GM21723 (cell line): Measurements from ENCODE around the gene CCDC134.
"Not testable (repeated sequence)": the region's sequence is repeated elsewhere in the genome, so short reads cannot be mapped to it uniquely, and the experiment has no call there.

Experiments used
- ATAC-seq: cut with Tn5 transposase; IDR thresholded peaks from one replicate; pipeline ENCODE4 v1.9.1; 2021; ENCODE audit warnings: mild to moderate bottlenecking, moderate library complexity; ENCODE audit not compliant: unreplicated experiment

CCDC134 gene

DNA sequence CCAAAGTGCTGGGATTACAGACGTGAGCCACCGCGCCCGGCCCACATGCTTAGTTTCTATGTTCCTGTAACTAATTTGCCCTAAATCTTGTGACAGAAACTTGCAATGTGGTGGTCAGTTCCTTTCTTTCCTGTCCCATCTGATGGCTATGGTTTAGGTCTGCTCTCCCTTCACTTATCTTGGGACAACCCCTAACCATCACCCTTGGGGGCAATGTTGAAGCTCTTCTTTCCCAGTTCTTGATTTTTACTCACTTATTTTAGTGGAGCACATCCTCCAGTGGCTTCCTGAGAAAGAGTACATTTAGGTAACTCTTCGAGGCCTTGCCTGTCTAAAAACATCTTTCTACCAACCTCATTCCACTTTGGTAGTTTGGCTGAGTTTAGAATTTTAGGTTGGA, 39.7 kb downstream of the CCDC134 start:
- ATAC-seq, result no peak

DNA sequence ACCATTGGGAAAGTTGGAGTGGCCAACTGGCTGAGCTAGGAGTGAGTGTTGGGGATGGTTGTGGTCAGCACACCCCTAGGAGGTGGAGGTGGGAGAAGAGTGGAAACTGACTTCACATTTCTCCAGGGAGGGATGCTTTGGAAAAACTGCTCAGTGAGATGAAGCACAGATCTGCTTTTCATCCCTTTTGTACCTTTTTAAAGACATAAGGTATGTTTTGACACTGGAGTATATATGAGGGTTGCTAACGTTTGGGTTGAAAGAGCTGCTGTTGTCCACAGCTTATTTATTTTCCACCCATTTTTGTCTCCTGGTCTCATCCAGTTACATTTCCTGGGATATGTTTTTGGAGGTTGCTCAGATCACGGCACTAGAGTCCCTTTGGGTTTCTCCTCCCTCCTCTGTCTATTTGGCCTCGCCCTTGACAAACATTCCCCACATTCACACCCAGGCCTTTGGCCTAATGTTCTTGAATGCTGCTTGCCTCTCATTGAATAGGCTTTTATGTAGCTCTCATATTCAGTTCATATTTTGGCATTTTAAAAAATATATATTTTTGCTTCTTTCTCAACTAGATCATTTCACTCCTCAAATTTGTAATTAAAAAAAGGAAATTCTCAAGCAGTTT, 40.7 kb downstream of the CCDC134 start:
- ATAC-seq, result no peak

DNA sequence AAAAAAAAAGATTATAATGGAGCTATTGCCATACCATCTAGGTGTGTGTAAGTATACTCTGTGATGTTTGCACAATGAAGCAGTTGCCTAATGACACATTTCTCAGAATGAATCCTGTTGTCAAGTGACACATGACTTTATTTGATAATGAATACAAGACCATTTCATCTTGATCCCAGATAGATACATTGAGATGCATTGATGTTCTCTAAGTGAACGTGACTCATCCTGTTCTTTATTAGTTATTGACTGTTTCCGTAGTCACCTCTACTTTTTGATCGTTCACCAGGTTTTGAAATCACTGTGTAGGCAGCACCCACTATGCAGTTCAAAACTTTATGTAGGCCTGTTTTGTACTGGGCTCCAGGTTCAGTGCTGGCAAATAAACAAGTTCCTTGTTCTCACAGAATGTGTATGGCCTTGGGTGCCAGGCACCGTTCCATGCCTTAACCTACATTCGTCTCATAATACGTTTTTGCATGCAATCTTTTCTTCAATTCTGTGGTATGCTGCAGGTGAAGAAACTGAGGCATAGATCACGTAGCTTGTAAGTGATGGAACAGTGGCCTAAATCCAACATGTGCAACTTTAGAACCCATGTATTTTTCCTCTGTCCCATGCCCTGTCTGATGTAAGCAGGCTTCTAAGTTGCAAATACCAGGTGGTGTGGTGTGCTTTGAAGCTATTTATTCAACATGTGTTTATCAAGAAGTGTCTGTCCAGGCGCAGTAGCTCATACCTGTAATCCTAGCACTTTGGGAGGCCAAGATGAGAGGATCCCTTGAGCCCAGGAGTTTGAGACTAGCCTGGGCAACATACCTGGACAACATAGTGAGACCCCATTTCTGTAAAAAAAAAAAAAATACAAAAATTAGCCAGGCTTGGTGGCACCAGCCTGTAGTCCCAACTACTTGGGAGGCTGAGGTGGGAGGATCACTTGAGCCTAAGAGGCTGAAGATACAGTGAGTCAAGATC, 42.8 kb downstream of the CCDC134 start:
- ATAC-seq, result no peak

DNA sequence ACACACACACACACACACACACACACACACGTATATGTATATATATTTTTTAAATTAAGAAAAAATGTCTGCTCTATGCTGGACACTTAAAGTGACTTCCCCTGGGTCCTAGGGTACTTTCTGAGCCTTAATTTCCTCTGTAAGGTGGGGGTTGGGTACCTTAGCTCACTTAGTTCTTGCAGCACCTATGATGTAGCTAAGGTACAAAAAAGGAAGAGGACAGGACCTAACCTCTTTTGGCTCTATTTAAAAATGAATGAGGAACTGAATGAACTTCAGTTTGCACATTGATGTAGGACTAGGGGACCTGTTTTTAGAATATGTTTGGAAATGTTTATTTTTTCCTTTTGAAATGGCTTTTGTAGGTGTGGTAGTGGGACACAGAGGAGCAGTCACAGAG, 43.6 kb downstream of the CCDC134 start:
- no peak for ATAC-seq

DNA sequence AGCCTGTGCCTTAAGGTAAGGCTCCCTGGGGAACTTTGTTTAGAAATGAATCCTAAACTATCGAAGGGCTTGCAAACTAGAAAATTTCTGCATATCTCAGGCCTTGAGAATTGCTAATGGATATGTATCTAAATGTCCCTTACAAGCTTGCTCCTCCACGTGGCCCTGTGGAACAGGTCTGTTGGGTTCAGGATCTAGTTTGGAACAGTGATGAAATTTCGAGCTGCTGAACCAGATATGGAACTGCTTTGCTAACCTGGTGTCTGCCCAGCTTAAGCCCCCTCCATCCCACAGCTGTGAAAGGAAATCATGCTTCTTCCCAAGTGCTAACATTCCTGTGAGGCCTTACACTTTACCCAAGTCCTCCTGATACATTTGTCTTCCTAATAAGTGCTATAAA, 44.0 kb downstream of the CCDC134 start:
- no peak for ATAC-seq

DNA sequence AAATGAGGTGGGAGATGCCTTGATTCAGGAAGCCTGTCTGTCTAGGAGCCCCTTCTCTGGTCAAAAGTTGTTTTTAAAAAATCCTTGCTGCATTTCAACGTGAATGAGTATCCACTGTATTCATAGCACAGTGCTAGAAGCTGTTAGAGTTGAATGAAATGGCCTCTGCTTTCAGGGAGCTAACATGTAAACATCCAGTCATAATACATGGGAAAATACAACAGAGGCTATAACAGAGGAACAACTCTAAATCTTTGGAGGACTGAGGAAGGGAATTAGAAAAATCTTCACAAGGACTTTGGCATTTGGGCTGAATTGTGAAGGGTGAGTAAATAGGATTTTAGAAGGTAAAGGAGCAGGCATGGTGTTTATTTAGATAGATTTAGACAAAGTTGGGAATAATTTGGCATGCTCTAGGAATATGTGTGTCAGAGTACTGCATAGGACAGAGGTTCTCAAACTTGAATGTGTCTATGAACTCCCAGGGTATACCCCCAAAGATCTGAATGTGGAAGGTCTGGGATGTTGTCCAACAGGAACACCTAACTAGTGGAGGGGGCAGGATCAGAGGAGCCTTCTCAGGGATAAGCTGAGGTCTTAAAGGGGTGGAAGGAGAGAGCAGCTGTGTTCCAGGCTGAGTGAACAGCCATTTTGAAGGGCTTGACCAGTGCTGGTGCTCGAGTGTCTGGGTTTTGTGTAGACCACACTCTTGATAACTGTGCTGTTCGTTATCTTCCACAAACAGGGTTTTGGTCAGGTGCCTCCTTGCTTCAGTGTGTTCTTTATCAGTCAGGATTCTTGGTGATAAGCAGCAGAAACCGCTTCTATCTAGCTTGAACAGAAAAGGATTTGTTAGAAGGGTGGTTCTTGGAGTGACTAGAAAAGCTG, 45.1 kb downstream of the CCDC134 start:
- no peak for ATAC-seq

DNA sequence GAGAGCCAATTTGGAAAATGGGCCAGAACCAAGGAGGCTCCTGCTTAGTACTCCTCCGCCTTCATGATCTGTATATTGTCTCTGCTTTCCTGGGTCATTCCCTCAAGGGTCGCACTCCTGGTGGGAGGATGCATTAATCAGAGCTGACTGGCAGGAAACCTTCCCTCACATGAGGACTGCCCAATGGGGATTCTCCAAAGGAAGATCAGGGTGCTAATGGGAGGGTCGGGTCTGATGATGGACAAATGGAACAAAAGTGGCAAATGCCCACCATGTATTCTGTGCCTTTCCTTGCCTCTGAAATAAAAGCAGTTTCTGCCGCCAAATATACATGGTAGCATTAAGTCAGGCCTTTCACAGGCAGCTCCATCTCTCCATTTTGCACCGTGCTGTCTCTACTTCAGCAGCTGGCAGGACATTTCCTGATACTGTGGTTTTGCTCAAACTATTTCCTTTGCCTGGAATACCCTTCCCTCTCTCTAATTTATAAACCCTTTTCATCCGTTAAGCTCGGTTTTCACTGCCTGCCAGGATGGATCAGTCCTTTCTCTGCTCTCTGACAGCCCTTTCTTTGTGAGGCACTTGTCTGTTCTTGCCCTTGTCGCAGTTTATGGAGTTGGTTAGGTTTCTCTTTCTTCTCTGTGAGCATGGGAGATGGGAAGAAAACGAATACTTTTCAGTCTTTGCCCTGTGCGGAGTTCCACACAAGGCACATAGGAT, 45.9 kb downstream of the CCDC134 start:
- ATAC-seq, result no peak

DNA sequence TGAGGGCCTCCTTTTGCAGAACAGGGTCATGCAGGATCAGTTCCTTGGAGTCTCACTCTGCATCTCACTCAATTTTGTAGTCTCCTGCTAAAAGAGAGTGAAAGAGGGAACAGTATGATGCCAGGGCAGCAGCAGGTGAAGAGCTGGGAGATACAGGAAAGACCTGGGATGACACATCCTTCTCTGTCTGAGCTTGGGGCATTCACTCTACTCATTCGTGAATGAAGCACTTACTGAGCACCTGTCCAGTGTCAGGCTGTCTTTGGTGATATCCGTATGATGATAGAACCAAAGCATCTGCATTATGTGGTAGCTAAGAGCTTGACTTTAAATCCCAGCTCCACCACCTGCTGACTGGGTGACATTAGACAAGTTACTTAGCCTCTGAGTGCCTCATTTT, 46.8 kb downstream of the CCDC134 start:
- no peak for ATAC-seq

DNA sequence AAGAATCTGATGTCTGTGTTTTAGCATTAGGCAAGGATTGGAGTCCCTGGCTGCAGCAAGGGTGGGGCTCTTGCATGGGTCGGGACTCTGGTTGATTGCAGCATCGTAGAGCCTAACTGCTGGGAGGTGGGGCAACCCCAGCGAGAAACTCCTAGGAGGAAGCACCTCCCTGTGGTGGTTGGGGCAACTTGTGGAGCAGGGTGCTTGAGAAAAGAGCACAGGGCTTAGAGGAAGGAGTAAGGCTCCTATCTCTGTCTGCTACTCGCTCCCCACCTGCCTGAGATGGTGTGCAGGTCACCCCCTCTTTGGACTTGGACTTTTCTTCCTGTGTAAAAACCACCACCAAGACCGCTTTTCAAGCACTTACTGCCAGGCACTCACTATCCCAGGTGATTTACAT, 48.0 kb downstream of the CCDC134 start:
- ATAC-seq, result no peak

DNA sequence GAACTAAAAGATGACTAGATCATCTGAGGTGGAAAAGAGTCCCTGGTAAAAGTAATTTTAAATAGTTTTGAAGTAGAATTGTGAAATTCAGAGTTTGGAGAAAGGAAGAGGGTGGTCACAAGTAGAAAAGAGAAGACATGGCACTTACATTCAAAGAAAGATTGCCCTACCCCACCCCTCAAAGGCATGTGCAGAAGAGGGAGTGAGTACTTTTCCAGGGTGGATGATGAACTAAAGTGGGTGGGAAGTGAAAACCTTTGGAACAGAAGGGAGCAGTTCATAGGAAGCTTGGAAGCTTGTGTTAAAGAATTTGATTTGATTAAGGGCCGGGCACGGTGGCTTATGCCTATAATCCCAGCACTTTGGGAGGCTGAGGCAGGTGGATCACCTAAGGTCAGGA, 56.0 kb downstream of the CCDC134 start:
- no peak for ATAC-seq

DNA sequence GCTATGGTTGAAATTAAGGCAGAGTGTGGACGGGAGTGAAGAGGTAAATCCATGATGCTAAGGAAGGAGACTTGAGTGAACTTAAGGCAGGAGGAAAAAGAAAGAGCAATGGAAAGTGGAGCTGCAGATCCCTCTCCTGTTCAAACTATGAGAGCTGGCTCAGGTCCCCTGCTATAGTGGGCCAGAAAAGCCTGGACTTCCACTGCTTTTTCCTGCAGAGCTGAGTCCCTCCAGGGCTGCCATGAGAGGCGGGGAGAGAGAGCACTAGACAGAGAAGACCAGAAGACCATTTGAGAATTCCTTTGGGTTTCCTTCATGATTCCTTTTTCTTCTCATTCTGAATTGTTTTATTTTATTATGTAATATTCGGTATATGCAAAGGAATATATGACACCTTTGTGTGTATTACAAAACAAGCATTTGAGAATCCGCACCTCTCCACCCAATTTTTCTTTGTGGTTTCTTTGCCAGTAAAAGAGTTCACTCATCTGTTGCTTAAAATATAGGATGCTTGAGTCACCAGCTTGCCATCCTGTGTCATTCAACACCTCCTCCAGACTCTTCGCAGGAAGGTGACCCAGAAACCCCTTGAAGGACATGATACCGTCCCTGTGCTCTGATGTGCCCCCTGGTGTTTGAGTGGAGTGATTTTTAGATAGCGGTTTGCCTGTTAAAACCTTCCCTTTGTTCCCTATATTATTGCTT, 56.8 kb downstream of the CCDC134 start:
- no peak for ATAC-seq

DNA sequence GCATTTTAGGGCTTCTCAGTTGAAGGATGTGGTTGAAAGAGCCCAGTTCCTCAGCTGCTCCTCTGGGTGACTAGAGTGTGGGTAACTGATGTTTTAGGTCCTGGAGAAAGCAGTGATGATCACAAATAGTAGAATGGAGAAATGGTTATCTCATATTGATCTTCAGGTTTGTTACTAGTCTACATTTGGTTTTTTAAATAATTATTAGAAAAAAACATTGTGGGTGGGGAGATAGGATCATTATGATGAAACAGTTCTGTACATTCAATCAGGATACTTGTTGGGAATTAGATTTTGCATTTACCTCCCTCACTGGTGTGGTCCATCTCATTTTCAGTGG, 57.4 kb downstream of the CCDC134 start:
- no peak for ATAC-seq

DNA sequence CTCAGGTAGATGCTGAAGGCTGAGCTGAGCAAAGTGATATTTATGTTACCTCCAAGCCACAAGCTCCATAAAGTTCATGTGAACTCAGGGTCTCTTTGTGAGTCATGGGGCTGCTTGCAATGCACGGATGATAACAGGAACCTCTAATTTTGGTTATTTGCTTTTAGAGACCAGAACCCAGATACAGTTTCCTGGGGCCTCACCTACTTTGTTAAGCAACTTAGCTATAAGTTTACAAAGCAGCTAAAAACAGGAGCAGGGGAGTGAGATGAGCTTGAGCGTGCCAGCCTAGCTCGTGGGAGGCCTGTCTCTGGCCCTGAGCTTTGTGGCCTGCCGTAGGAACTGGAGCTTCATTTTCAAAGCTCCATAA, 61.7 kb downstream of the CCDC134 start:
- ATAC-seq, result peak; percentile 50

DNA sequence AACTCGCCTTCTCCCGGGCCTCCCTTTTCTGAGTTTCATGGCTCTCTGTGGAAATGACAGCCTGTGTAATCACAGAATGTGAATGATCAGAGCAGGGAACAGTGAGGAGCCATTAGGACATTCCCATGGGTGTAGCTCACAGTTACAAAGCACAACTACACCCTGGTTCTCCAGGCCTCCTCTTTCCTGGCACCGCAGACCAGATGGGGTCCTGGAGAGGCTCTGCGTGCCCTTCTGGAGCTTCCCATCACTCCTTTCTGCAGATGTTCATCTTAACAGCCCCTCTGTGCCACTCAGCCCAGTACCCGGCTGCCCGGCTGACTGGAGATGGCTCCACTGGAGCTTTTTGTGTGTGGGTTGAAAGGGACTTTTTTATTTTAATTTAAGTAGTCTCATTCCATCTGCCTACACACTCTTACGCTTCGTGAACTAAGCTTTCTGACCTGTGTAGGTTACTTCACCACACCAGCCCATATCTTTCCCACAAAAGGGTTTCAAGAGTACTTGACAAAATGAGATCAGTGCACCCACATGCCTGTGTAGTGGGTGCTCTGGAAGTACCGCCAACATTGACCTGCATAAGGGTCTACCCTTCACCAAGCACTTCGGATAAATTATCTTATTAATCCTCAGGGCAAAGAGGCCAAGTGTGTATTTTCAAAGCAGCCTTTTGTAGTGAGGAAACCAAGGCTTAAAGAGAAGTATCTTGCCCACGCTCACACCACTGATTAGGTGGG, 62.2 kb downstream of the CCDC134 start:
- peak; percentile 56 for ATAC-seq

DNA sequence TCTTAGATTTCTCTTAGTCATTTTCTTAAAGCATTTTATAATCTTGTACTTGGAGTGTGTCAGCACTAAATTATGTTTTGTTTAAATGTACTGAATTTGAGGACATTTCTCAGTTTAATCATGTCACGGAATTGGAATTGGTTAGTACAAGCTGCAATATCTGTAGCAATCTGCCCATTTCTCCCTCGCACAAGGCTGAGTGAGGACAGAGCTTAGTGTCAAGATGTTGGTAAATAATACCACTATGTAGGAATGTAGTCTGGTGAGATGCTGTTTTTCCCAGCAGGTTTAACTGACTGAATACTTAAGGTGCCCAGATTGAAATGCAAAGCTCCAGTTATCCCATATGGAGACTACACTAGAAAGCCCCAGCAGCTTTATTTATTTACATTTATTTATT, 63.0 kb downstream of the CCDC134 start:
- no peak for ATAC-seq

DNA sequence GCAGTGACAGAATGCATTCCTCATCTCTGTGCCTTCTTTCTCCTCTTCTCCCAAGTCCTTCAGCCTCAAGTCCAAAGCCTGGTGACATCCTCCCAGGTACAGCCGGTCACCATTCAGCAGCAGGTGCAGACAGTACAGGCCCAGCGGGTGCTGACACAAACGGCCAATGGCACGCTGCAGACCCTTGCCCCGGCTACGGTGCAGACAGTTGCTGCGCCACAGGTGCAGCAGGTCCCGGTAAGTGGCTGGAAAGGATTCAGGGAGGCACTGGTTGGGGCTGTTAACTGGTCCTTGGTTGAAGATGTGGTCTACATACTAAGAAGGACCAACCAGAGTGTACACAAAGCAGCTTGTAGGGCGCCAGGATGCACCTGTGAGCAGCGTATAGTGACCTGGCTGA, 68.1 kb downstream of the CCDC134 start:
- ATAC-seq, result no peak

DNA sequence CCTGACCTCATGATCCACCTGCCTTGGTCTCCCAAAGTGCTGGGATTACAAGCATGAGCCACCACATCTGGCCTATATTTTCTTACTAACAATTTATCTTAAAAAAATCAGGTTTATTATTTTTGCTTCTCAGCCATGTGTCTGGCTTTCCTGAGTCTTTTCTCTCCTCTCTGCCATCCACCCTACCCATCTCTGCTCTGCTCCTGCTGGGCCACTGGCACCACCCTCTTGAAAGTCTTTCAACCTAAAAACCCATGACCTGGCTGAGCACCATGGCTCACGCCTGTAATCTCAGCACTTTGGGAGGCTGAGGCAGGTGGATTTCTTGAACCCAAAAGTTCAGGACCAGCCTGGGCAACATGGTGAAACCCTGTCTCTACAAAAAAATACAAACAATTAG, 69.6 kb downstream of the CCDC134 start:
- ATAC-seq, result not testable (repeated sequence)

DNA sequence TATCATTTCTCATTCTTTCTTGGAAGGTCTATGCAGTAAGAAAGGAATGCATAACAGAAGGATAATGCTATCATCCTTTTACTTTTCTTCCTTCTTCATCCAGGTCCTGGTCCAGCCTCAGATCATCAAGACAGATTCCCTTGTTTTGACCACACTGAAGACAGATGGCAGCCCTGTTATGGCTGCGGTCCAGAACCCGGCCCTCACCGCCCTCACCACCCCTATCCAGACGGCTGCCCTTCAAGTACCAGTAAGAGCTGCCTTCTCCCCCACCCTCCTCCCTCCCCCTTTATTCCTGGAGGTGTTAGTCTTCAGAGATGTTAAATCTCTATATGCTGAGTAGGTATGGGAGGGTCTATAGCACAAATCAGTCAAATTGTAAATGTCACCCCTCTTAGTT, 70.3 kb downstream of the CCDC134 start:
- no peak for ATAC-seq

DNA sequence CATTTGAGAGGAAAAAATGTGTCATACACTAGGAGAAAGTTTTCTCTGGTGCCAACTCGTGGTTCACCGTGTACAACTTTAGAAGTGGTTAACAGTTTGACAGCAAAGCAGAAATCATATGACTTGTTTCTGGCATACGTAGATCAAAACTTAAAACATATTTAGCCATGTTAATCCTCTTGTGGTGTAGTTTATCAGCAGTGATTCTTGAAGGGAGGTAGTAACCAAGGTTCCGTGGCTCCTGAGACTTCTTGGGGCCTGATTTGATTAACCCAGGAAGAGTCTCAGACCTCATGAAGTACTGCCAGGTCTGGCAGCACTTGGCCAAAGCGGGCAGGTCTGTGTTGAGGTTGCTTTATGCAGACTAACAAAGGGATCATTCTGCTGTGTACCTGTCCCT, 72.9 kb downstream of the CCDC134 start:
- no peak for ATAC-seq

DNA sequence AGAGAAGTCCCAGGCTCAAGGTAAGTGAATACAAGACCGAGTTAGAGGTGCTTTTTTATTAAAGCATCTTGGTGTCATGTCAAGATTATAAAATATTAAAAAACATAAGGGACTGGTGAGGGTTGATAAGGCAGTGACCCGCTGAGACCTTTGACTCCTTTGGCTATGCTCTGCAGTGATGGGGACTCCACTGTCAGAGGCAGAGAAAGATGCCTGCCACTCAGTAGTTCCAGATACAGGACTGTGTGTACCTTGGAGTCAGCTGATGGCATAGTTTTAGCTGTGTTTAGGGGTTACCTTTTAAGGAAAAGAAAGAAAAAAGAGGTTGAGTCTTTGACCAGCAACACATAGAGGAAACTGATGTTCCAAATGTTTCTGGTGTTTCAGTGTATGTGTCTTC, 73.6 kb downstream of the CCDC134 start:
- ATAC-seq, result no peak
